GM06990 (cell line): Measurements from ENCODE around the gene SELPLG.
A peak's percentile ranks its signal among the peaks of the same experiment; 100 is the strongest.
"Not testable (repeated sequence)": the region's sequence is repeated elsewhere in the genome, so short reads cannot be mapped to it uniquely, and the experiment has no call there.

Experiments used
- DNase-seq: peaks from one replicate; pipeline ENCODE4 v3.0.0-alpha.2; 2011; ENCODE audit not compliant: insufficient read length; ENCODE audit errors: extremely low read depth
- H3K27me3 ChIP-seq: replicated peaks from 2 replicates; pipeline ENCODE4 v1.6.0; 2011; ENCODE audit warnings: low read length; ENCODE audit not compliant: control insufficient read depth, insufficient read depth
- H3K36me3 ChIP-seq: 2 replicates; pipeline ENCODE4 v1.5.1; 2011; ENCODE audit warnings: low read length; ENCODE audit not compliant: control insufficient read depth, insufficient read depth
- H3K4me3 ChIP-seq: replicated peaks from 2 replicates; pipeline ENCODE4 v1.5.1; 2011; ENCODE audit warnings: low read depth, mild to moderate bottlenecking, control low read depth, low read length
- CTCF ChIP-seq: IDR thresholded peaks from 2 replicates; pipeline ENCODE4 v1.5.1; 2011; ENCODE audit warnings: low read length, control low read depth, mild to moderate bottlenecking, inconsistent platforms; ENCODE audit not compliant: insufficient read depth, poor library complexity, severe bottlenecking

The SELPLG gene

DNA sequence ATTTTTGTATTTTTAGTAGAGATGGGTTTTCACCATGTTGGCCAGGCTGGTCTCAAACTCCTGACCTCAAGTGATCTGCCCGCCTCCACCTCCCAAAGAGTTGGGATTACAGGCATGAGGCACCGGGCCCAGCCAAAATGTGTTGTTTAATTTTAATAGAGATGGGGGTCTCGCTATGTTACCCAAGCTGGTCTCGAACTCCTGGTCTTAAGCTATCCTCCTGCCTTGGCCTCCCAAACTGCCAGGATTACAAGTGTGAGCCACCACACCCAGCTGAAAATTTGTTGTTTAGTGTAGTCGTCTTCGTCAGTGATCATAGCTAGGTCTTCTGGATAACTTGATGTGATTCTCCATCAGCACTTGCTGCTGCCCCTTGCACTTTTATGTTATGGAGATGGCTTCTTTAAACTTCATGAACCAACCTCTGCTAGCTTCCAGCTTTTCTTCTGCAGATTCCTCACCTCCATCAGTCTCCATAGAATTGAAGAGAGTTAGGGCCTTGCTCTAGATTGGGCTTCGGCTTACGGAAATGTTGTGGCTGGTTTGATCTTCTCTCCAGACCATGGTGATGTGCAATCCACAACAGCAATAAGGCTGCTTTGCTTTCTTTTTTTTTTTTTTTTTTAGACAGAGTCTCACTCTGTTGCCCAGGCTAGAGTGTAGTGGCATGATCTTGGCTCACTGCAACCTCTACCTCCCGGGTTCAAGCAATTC is 58.3 kb downstream of the SELPLG start:
- TF ChIP-seq CTCF = no peak
- no peak for DNase-seq
- Histone ChIP-seq H3K36me3 (no peaks in the 10 kb centered on the region), H3K27me3 (no peaks in the 10 kb centered on the region), H3K4me3 (no peak overlapping the region)

GRCh38 chr12:108574276-108574675 is 59.4 kb downstream of the SELPLG start:
- not testable (repeated sequence) for H3K4me3 ChIP-seq, DNase-seq, H3K27me3 ChIP-seq, H3K36me3 ChIP-seq

DNA sequence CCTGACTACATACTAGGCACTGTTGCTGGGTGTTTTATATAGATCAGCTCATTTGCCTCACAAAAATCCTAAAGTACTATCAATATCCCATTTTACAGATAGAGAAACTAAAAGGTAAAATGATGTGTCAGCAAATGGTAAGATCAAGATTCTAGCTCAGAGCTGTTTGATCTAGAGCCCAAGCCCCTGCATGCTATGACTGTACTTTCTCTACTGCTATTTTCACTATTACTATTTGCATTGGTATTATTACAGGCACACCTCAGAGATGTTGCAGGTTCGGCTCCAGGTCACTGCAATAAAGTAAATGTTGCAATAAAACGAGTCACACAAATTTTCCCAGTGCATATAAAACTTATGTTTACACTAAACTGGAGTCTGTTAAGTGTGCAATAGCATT is 60.4 kb downstream of the SELPLG start:
- Histone ChIP-seq H3K36me3 (peaks cover 2% of the 10 kb centered on the region; the same call in 1 of the 2 replicates), H3K4me3 (no peak overlapping the region), H3K27me3 (no peaks in the 10 kb centered on the region)
- TF ChIP-seq CTCF = no peak
- peak; percentile 67 for DNase-seq

- no peak for TF ChIP-seq CTCF
- peaks cover 4% of the 10 kb centered on the region; the same call in 1 of the 2 replicates for H3K36me3 ChIP-seq
- H3K4me3 ChIP-seq = no peak overlapping the region
- peak; percentile 72 for DNase-seq
- no peaks in the 10 kb centered on the region for H3K27me3 ChIP-seq
Observed at GRCh38 chr12:108572166-108572790, 61.4 kb downstream of the SELPLG start.
